Skeletal muscle cell (primary cell): Measurements from ENCODE around the gene RASA3.
A peak's percentile ranks its signal among the peaks of the same experiment; 100 is the strongest.

Source experiments
- DNase-seq: peaks from one replicate; pipeline ENCODE4 v3.0.0-alpha.2; 2010; ENCODE audit warnings: low read depth
- H3K4me3 ChIP-seq: 2 replicates; pipeline ENCODE4 v1.5.1; 2011; ENCODE audit warnings: low read depth, mild to moderate bottlenecking, control low read depth, low read length, moderate library complexity

The RASA3 gene

DNA sequence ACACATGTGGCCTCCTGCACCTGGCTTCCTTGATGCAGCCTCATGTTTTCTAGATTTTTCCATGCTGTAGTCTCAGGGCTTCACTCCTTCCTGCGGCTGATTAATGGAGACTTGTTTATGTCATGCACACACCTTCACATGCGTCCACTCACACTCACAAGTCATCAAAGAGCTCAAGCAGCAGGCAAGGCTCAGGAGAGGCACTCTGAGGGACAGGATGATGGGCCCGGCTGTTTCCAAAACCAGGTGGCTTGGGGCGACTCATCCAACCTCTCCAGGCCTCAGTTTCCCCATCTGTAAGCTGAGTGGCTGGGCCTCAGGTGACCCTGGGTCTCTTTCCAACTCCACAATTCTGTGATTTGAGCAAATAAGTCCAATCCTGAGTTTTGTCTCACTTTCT is 36.9 kb downstream of the RASA3 start:
- DNase-seq, result no peak
- H3K4me3 ChIP-seq, result no peak overlapping the region

DNA sequence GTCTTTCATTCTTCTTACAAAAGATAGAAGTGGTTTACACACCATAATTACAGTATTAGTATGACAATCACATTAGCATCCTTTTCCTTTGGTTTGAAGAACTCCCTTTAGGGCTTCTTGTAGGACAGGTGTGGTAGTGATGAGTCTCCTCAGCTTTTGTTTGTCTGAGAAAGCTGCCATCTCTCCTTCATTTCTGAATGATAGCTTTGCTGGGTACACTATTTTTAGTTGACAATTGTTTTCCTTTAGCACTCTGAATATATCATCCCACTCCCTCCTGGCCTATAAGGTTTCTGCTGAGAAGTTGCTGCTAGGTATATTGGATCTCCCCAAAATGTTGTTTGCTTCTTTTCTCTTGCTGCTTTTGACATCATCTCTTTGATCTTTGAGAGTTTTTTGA is 39.3 kb downstream of the RASA3 start:
- DNase-seq, result no peak
- H3K4me3 ChIP-seq, result no peak overlapping the region

DNA sequence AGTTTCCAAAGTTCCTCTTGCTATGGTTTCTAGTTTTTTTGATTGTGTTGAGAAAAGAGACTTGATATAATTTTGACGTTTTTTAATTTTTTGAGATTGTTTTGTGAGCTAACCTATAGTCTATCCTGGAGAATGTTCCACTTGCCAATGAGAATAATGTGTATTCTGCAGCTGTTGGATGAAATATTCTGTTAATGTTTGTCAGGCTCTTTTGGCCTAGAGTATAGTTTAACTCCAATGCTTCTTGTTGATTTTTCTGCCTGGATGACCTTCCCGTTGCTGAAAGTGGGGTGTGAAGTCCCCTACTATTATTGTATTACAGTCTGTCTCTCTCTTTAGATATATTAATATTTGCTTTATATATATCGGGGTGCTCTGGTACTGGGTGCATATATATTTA is 40.0 kb downstream of the RASA3 start:
- DNase-seq, result no peak
- H3K4me3 ChIP-seq, result no peak overlapping the region

DNA sequence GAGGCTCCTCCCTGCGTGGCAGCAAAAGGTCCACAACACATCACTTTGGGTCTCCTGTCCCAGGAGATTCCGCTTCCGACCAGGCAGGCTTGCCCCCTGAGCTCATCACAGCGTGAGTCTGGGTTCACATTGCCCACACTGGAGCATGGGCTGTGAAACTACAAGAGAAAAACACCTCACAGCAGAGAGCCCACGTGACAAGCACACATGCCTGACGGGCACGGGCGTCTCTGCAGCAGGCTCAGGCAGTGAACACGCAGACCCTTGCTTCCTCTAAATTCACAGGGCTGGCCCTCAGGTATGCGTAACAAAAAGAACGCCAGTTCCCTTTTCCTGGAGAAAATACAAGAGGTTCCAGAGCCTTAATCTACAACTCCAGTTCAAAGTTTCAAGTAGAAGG is 41.9 kb downstream of the RASA3 start:
- DNase-seq, result no peak
- no peak overlapping the region for H3K4me3 ChIP-seq

DNA sequence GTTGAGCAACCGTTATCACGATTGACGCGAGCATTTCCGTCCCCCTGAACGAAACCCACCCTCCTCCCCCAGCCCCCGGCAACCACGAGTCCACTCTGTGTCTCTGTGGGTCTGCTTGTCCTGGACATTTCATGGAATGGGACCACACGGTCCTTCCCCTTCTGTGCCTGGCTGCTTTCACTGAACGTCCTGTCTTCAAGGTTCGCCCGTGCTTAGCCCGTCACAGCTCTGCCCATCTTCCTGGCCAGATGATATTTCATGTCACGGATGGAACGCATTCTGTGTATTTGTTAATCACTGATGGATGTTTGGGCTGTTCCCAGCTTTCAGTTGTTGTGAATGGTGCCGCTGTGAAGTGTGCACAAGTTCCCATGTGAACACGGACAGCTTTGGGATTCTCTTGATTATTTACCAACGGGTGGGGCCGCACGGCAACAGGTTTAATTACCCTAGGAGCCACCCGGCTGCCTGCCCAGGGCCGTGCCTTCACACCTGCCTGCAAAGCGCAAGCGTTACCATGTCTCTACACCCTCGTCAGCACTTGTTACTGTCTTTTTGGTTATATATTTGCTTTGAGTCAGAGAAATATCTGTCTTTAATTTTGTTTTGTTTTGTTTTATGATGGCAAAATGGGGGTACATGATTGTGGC is 42.5 kb downstream of the RASA3 start:
- DNase-seq, result no peak
- H3K4me3 ChIP-seq, result no peak overlapping the region

DNA sequence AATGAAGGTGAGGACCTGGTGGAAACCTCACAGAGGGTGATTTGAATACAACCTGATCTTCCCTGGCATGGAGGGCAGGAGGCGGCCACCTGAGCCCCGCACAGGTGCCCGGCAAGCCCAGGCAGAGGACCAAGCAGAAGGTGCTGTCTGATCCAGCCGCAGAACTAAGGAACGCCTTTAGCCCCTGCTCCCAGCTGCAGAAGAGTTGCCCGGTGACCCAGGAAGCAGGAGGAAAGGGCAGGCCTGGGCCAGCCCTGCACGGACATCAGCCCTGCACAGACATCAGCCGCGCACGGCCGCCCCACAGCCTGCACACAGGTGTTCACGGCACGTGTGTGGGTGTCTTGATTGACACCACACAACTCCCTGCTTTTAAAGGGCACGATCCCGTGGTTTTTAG is 43.1 kb downstream of the RASA3 start:
- no peak for DNase-seq
- no peak overlapping the region for H3K4me3 ChIP-seq

DNA sequence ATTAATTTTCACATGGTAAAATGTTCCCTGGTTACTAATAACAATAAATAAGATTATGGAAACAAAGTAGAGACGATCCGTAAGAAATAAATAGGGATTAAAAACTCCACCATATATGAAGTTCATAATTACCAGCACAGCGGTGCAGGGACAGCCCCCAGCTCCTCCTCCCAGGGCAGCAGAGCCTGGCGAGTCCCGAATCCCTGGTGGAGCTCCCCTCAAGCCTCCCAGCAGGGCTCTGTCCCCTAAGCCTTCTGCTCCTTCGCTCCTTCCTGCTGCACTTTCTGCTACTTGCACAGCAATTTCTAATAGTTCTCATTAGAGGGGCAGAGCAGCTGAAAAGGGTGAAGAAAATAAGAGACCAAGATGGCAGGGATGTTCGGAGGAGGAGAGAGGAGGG is 43.6 kb downstream of the RASA3 start:
- no peak overlapping the region for H3K4me3 ChIP-seq
- no peak for DNase-seq

DNA sequence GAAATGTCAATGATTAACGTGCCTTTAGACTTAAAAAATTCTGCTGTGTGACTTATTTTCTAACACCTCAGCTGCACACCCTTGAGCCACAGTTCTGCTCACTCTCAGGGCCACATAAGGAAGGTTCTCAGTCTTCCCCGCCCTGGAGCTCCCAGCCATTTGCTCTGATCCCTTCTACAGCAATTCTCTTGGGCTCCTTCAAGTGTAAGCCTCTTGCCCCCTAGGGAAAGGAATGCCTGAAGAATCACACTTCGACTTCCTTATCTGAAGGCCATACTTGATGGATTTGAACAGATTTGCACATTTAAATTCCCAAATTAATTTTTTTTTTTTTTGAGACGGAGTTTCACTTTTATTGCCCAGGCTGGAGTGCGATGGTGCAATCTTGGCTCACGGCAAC is 44.2 kb downstream of the RASA3 start:
- no peak for DNase-seq

DNA sequence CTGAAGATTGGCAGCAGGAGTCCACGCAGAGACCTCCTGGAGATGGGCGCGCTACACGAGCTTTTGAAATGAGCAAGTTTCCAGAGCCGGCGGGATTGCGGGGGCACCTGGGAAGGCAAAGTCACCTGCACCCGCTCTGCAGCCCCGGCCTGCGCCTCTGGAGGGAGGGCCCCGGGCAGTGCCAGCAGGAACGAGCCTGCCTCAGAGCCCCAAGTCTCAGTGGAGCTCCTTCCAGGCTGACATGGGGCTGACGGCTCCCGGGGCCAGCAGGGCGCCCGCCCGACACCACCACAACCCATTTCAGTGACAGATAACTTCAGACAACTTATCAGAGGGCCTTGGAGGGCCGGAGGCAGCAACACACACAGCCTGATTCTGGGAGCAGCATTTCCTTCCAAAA is 45.0 kb downstream of the RASA3 start:
- DNase-seq, result no peak
- H3K4me3 ChIP-seq, result no peak overlapping the region

More for the DNA sequence above, 44.2 kb downstream of the RASA3 start:
- H3K4me3 ChIP-seq, result no peak overlapping the region

DNA sequence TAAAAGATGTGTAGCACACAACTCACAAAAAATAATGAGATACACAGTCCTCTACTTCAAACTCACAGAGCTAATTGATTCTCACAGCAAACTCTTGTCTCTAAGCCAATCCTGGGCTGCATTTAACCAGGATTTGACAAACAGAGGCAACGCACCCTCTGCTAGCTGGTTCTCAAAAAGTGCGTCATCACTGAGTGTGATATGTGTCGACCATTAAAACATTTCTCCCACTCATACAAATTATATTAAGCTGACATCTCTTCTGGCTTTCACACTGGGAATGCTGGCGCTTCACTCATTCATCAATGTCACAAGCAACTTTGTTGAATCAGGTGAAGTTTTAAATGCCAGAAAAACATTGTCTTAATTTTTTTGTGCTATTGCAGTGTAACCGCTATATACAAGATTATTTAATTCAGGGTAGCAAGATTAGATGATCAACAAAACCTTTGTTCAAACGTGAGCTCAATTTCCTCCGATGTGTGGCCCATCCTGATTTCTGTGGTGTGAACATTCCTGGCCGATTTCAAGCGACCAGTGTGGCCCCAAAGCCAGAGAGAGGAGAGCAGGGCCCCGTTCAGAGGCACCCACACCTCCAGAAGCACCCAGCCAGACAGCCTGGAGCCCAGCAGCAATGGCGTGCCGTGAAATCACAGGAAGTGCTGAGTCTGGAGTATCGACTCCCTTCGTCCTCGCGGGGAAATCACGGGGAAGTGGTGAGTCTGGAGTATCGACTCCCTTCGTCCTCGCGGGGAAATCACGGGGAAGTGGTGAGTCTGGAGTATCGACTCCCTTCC is 49.4 kb downstream of the RASA3 start:
- H3K4me3 ChIP-seq, result no peak overlapping the region
- no peak for DNase-seq

DNA sequence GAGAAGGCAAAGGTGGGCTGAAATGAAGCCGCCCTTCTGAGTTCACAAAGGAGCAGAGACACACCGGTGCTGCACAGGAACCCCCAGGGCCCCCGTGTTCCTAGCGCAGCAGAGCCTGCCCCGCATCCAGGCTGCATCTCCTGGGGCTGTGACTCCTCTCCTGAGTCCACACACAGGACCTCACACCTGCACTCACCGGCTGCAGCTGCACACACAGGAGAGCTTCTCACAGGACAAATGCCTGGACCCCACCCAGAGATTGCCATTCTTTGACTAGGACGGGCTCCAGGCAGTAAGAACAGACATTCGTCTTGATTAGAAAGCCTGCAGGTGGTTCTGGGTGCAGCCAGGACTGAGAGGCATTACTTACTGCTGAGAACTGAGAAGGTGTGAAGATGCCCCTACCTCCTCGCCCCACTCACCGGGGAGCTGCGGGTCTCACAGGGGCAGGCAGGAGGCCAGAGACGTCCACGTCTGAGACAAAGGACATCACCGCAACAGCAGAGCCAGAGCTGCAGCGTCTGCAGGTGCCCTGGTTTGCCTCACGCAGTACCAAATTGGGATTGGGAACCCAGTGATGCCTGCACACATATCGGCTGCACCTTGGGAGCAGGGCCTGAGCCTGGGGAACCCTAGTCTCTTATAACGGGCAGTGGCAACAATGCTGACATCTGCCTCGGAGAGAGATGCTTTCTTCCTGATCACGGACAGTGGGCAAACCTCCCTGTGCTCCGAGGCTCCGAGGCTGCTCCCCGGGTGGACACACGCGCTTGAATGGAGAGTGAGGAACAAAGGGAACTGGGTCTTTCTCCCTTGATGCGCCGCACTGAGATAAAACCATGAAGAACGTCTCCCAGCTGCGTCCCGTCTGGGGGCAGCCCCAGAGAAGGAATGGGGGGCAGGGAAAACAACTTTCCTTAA is 50.4 kb downstream of the RASA3 start:
- no peak for DNase-seq
- no peak overlapping the region for H3K4me3 ChIP-seq

DNA sequence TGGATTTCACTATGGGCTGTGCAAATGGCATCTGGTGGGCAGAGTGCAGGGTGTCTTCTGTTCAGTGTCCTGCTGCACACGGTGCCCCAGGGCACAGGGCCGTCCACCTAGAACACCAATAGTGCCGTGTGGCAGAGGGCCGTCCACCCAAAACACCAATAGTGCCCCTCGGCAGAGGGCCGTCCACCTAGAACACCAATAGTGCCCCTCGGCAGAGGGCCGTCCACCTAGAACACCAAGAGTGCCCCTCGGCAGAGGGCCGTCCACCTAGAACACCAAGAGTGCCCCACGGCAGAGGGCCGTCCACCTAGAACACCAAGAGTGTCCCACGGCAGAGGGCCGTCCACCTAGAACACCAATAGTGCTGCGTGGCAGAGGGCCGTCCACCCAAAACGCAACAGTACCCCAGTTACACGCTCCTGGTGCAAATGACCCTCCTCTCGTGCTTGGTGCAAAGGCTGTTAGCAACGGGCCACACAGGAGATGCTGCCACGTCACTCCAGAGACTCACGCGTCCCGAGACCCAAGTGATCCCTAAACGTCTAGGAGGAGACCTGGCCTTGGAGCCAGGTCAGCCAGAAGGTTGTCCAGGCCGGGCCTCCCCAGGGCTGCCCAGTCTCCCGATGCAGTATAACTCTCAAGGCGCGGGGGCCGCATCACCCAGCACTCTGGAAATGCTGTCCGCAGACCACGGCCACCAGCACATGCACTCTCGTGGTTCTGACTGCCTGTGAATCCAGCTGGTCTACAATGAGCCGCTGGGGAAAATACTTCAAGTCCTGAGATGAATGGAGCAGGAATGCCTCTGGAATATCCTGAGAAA is 51.5 kb downstream of the RASA3 start:
- DNase-seq, result no peak
- H3K4me3 ChIP-seq, result no peak overlapping the region

DNA sequence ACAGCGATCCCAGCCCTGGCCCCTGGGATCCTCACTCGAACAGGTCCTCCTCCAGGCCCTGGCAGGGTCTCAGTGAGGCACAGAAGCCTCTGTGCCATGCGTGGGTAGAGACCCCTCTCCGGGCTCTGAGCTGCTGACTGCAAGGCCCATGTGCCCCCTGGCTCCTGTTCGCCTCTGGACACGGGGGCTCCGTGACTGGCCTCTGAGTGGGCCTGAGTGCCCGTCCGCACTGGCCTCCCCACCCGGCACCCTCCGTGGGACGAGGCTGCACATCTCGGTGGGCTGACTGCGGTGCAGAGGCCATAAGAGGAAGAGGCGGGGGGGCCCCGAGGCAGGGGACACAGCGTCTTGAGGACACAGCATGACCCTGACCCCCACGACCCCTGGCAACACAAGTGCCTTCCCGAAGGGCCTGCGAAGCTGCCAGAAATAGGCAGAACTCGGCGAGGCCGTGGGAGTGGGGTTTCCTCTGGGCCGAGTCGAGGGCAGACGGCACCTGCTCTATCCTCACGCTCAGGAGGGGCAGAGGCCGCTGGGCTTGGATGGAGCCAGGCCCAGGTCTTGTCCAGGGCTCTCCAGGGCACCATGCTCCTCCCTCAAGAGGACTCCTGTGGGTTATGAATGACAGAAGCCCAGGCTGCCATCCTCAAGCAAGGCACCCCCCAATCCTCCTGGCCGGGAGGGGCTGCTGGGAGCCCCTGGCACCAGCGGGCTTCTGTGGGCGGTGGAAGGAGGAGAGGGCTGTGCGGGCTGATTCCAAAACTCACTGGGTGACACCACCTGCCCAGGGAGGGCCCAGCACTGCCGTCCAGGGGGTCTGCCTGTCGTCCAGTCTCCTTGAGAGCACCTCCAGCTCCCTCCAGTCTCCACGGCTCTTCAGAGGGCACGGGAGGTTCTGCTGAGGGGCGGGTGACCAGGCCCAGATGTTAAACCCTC is 52.6 kb downstream of the RASA3 start:
- DNase-seq, result no peak
- no peak overlapping the region for H3K4me3 ChIP-seq

DNA sequence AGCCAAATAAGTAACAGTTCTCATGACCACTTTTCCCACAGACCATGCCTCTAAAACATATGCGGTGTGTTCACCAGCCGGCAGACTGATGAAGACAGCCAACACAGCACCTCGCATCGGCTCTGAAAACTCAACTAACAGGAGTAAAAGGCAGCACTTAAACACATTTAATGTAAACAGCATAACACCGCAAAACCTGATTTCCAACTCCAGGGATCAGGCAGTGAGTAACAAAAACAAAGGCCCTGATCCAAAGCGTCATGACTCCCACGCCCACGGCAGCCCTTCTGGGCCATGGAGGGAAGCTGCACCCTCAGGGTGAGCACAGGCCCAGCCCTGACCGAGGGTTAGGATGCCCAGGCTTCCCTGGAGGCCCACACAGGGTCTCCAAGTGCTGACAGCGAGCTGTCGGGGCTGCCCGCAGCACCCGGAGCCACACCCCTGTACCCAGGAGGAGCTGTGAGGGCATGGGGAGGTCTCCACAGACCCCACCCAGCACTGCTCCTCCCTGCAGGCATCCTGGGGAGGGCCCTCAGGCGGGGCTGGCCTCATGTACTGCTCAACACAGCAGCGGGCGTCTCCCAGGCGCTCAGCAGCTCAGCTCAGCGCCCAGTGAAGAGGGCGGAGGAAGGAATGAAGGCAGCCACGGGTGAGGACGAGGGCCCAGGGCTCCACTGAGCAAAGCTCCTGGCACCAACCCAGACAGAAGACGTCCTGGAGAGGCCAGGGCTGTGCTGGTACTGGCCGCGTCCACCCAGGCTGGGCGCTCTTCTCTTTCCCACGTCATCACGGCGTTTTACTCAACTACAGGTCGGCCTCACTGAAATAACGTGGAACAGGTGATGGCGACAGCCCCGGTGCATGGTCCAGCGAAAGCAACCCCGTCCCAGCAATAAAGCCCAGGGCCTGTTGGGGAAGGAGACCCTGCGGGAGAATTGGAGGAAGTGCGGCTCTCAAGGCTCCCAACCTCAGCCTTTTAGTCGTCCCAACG is 53.7 kb downstream of the RASA3 start:
- peak; percentile 67 for DNase-seq
- H3K4me3 ChIP-seq, result no peak overlapping the region

DNA sequence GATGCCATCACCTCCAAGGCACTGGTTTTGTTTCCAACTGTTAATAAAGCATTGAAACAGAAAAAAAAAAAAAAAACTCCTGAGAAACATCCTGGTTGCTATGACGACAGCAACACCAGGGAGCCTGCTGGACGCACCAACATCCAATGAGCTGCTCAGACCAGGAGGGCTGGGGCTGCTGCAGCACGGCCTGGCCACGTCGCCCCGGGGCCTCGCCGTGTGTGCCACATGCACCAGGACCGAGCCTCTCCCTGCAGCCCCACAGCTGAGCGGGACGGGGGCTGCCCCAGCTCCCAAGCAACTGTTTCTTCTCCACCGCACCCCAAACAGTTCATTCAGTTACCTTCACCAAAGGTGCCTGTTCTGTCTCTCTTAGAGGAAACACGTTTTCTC is 54.5 kb downstream of the RASA3 start:
- peak; percentile 43 for DNase-seq
- H3K4me3 ChIP-seq, result no peak overlapping the region

DNA sequence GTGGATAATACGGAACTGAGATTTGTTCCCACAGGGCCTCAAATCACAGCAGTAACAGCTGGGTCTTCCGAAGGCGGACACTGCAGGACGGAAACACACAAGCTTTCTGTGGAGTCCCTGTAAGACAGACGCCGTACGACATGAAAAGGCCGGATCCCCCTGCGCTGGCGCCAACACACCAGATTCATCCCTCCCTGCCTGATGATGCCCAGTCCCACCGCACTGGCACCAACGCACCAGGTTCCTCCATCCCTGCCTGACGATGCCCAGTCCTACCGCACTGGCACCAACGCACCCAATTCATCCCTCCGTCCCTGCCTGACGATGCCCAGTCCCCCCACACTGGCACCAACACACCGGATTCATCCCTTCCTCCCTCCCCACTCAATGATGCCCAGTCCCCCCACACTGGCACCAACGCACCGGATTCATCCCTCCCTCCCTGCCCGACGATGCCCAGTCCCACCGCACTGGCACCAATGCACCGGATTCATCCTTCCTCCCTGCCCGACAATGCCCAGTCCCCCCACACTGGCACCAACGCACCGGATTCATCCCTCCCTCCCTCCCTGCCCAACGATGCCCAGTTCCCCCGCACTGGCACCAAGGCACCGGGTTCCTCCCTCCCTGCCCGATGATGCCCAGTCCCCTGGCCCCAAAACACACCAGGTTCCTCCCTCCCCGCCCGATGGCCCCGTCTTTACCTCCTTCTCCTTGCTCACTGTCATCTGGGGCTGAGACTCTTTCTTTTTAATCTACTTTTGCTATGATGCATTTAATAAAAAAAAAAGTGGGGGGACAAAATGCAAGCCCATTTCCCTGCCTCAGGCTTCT is 55.1 kb downstream of the RASA3 start:
- no peak for DNase-seq
- H3K4me3 ChIP-seq, result no peak overlapping the region
